Measurements from ENCODE around the gene PIBF1.
A peak's percentile ranks its signal among the peaks of the same experiment; 100 is the strongest.
"Not testable (repeated sequence)": the region's sequence is repeated elsewhere in the genome, so short reads cannot be mapped to it uniquely, and the experiment has no call there.

PIBF1 gene, protein sequence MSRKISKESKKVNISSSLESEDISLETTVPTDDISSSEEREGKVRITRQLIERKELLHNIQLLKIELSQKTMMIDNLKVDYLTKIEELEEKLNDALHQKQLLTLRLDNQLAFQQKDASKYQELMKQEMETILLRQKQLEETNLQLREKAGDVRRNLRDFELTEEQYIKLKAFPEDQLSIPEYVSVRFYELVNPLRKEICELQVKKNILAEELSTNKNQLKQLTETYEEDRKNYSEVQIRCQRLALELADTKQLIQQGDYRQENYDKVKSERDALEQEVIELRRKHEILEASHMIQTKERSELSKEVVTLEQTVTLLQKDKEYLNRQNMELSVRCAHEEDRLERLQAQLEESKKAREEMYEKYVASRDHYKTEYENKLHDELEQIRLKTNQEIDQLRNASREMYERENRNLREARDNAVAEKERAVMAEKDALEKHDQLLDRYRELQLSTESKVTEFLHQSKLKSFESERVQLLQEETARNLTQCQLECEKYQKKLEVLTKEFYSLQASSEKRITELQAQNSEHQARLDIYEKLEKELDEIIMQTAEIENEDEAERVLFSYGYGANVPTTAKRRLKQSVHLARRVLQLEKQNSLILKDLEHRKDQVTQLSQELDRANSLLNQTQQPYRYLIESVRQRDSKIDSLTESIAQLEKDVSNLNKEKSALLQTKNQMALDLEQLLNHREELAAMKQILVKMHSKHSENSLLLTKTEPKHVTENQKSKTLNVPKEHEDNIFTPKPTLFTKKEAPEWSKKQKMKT

DNA sequence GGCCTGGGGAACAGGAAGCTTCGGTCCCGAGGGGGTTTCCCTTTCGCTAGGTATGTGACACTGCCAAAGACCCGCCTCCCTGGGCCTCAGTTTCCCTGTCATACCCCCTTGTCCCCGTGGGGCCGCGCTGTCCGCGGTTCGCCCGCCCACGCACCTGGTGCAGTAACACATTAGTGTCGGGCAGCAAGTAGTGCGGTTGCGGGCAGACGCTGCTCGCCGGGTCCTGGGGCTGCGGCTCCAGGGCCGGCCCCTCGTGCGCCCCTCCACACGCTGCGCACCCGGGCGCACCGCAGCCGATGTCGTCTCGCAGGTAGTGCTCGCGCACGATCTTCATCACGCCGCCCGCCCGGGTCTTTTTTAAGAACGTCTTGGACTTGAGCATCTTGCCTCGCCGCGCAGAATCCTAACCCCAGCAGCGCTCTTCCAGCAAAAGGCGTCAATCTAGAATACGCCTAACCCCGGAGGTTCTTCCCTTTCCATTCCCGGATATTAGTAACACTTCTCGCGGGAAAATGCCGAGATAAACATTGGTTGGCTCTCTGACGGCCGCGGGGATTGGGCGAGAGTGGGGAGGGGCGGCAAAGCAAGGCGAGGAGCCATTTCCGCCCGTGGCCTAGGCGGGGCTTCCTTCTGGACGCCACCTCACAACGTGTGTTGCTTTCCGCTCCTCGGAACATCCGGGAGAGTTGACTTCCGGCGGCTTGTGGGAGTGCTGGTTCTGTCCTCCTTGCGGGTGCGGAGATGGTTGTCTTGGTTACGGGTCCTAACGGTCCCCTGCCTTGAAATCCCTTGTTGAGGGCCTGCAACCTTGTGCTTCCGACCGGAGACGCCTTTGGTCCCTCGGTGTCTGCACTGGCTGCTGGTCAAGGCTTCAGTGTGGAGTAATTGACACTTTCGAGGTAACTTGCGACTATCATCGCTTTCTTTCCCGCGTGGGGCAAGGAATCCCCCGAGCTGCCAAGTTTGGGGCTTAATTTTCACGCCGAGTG, at the start of gene PIBF1, which contains the start of gene DIS3:
PIBF1 (plus strand) TSS at position 683 of the 989 bp plus-strand sequence. CDS start 1,337 bp downstream, outside the sequence.
DIS3 (minus strand) TSS at position 450 of the 989 bp plus-strand sequence; CDS start at position 382, 68 bp downstream.
- peak; percentile 99 for DNase-seq

DNA sequence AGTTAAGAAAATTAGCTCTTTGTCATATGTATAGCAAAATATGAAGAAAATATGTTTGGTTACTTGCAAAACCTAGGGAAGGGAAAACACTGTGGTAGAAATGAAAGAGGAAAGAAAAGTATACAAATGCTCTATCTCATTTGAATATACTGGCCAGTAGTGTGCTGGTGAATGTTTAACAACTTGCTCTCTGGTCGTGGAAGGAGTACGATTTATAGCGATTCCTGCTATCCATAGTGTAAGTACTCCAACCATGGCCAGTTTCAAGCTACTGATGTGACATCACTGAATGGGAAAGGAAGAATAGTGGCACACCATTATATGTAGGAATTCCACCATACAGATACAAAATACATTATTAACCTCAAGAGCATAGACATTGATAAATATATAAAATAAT, 44.9 kb upstream of the PIBF1 start:
- DNase-seq = no peak

DNA sequence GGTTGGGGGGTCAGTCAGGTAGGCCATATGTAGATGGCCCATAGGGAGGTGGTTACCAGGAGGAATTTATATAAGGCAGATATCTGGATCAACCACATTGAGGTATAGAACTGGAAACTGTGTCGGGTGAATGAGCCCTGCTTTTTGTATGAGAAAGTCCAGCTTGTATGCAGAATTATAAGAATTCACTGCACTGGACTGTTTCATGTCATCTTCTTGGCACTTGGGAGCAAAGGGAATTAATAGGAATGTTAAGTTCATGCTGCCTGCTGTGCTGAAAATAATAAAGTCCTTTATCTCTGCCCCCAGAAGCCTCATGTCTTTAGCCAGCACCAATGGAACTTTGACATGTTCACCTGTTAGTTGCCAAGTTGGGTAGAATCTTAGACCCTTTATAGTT, 41.9 kb upstream of the PIBF1 start:
- DNase-seq = no peak

DNA sequence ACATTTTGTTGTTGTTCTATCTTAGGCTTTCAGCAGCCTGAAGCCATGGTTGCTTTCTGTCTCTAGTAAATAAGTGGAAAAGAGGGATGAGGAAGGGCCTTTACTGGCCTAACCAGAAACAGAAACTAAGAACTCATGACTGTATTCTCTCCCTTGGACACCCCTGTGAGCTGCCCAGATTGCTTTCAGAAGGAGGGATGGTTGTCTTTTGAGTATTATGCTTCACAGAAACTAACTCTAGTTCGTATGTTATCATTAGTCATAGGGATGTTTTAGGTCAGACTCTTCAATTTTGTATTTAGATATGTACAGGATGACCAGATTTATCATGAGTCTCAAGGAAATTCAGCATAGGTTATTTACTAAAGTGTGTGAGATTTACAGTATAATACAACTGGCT, 36.7 kb upstream of the PIBF1 start:
- DNase-seq = no peak

DNA sequence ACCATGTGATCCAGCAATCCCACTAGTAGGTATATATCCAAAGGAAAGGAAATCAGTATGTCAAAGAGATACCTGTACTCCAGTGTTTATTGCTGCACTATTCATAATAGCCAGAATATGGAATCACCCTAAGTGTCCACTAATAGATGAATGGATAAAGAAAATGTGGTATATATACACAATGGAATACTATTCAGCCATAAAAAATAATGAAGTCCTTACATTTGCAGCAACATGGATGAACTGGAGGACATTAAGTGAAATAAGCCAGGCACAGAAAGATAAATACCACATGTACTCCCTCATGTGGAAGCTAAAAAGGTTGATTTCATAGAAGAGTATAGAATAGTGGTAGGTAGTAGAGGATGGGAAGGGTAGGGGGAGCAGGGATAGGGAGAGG, 30.7 kb upstream of the PIBF1 start:
- no peak for DNase-seq

DNA sequence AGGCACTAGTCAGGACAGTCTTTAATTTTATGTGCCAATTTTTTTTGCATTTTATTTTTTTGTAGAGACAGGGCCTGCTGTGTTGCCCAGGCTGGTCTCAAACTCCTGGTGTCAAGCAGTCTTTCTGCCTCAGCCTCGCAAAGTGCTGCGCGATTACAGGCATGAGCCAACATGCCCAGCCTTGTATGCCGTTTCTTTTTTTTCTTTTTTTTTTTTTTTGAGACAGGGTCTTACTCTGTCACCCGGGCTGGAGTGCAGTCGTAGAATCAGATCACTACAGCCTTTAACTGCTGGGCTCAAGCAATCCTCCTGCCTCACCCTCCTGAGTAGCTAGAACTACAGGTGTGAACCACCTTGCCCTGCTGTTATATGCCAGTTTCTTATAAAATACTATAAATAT, 27.8 kb upstream of the PIBF1 start:
- DNase-seq = no peak

DNA sequence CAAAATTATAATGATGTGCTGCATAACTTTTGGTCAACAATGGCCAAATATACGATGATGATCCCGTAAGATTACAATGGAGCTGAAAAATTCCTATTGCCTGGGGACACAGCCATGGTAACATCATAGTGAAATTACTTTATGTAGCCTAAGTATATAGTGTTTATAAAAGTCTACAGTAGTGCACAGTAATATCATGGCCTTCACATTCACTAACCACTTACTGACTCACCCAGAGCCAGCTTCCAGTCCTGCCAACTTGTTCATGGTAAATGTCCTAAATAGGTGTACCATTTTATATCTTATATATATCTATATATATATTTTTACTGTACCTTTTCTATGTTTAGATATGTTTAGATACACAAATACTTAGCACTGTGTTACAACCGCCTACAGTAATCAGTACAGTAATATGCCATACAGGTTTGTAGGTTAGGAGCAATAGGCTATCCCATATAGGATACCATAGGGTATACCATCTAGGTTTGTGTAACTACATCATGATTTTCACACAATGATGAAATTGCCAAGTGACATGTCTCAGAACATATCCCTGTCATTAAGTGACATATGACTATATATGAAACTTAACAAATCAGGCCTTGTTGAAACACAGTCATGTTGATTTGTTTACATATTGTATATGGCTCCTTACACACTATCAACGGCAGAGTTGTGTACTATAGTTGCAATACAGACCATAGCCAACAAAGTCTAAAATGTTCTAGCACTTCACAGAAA, 24.0 kb upstream of the PIBF1 start:
- DNase-seq = no peak

DNA sequence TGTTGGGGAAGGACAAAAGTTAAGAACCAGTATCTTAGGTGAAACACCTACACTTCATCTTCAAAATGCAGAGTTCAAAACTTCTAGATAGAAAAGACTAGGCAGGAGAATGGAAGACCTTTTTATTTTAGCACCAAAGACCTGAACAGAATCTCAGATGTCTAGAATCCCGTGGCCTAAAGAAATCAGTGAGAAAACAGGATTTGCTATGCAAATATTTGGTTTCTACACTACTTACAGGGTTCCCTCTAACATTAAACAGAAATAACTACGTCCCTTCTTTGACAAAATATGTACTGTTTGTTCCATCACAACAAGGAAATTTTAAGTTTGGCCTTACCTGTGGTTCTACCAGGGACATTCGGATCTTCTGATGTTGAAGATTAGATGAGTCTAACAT, 21.7 kb upstream of the PIBF1 start:
- no peak for DNase-seq

DNA sequence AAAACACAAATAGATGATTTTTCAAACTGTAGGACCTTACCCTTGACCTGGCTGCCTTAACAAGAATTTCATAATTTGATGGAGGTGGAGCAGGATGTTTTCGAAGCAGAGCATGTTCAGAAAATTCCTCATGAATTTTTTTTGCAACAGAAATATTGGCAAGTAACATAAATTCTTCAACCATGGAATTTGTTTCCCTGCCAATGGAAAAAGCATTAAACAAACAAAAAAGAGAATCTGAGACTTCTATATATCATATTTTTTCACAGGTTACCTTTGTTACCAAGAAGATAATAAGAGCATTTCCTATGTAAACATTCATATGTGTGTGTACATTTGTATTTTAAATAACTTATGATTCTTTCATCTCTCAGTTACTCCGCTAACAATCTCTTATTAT, 18.5 kb upstream of the PIBF1 start:
- DNase-seq = no peak

DNA sequence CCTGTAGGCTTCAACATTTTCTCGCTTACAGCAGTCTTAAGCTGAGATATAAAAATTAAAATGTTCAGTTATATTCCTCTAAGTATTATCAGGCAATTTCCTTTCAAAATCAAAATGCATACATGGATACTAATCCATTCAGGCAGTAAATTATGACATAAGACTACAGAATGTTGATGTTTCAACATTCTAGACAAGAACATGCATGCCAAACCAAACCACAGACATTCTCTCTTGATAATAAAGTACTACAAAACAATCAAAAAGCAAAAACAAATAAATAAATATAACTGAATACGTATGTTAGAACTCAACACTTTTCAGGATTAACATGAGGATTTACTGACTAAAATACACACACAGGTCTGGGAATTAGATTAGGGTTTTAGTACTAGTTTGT, 7.9 kb upstream of the PIBF1 start:
- no peak for DNase-seq

DNA sequence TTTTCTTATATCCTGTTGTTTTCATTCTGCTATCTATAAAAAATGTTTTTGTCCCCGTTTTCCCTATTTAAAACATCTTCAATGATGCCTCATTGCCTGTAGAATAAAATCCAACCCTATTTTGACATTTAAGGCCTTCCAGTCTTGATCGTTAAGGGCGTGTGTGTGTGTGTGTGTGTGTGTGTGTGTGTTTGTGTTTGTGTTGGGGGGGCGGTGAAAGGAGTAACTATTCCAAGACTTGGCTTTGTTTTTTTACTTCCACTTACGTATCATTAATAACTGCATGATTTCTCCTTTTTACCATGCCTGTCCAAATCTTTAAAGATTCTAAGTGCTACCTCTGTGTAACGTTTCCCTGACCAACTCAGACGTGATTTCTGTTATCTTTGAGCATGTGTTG, 784 bp downstream of the PIBF1 start:
- DNase-seq = no peak

DNA sequence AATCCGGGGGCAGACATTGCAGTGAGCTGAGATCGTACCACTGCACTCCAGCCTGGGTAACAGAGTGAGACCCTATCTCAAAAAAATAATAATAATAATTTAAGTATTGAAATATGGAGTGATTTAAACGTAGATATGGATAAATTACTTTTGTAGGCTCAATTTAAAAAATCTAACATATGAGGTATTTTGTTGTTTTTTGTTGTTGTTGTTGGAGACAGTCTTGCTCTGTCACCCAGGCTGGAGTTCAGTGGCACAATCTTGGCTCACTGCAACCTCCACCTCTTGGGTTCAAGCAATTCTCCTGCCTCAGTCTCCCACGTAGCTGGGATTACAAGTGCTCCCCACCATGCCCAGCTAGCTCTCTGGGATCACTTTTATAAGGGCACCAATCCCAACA, 2.7 kb downstream of the PIBF1 start:
- DNase-seq = not testable (repeated sequence)

DNA sequence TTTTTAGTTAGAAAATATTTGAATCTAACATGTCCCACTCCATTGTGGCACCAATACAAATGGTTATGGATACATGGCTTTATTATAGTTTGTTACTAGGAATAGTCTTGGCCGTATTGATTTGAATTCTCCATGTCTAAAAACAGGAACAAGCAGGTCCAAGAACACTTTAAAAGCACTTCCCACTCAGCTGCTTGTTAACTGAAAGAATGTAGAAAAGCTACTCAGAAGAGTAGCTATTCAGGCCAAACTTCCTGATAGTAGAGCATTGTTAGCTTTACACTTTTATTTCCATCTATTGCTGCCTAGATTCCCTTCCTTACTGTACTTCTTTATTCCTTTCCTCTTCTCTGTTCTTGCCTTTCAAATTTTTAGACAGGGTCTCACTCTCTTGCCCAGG, 6.9 kb downstream of the PIBF1 start:
- no peak for DNase-seq

DNA sequence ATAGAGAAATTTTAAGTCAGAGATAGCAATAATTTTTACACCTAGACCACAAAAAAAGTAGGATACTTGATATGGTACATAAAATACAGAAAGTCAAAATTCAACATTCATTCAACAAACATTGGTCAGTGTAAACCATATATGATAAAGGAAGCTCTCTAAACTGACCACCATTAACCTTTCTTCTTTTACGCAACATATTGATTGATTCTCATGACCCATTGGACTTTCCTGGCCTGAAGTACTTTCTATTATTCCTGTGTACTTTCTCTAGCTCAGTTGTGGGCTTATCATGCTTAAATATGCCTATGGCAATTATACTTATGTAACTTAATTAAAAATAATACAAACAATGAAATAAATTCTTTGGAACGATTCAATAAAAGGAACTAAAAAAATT, 10.7 kb downstream of the PIBF1 start:
- DNase-seq = no peak

DNA sequence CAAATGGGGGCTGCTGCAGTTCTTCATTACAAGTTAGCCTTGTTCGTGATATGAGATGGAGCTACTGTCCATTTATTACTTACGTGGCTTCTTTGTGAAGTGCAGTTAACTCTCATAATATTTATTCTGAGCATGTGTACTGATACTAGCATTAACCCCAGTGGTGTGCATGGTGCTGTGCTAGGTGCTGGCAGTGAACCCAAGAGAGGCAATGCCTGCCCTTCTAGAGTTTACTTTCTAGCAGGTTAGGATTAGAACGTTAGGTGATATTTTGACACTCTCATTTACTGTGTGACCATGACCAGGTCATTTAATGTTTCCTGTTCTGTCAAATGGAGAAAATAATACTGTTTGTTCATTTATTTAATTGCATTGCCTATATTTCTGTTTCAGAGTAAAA, 16.9 kb downstream of the PIBF1 start:
- DNase-seq = no peak

DNA sequence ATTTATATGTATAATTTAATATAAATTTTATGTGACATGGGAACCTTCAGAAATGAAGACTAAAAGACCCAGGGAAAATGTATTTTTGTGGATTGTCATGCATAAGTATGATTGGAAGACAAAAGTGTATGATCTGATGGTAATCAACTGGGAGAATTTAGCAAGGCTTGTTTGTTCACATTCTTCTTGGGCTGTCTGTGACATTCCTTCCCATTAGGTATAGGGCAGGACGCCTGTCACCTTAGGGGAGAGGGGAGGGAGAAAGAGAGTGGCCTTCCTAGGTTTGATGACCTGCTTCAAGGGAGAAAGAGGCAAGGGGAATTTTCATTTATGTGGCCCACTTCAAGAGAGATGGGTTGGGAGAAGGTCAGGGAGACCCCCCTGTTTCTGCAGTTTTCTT, 22.4 kb downstream of the PIBF1 start:
- DNase-seq = no peak

DNA sequence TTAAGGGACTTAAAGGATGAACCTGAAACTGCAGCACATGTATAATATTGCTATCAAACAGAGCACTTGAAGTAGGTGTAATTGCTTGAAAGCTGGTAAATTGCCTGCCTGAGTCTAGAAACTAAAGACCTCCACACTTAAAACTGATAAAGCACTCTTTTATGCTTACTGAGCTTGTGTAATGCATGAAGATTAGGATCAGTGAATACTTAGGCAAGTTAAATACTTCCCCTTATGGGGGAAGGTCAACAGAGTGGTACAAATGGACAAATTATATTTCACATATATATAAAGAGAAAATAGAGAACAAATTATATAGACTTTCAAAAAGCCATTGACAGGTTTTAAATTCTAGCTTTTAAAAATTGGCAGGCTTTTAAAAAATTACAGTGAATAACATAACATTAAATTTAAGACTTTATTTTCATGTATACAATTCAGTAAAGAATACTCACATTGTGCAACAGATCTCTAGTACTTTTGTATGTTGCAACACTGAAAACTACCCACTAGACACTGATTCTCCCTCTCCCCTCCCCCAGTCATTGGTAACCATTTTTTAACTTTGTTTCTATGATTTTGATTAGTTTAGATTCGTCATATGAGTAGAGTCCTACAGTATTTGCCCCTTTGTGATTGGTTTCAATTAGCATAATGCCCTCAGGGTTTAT, 23.9 kb downstream of the PIBF1 start:
- DNase-seq = no peak

DNA sequence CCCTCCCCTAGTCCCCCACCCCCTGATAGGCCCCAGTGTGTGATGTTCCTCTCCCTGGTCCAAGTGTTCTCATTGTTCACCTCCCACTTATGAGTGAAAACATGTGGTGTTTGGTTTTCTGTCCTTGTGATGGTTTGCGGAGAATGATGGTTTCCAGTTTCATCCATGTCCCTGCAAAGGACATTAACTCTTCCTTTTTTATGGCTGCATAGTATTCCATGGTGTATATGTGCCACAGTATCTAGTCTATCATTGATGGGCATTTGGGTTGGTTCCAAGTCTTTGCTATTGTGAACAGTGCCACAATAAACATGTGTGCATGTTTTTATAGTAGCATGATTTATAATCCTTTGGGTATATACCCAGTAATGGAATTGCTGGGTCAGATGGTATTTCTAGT, 24.6 kb downstream of the PIBF1 start:
- DNase-seq = not testable (repeated sequence)

DNA sequence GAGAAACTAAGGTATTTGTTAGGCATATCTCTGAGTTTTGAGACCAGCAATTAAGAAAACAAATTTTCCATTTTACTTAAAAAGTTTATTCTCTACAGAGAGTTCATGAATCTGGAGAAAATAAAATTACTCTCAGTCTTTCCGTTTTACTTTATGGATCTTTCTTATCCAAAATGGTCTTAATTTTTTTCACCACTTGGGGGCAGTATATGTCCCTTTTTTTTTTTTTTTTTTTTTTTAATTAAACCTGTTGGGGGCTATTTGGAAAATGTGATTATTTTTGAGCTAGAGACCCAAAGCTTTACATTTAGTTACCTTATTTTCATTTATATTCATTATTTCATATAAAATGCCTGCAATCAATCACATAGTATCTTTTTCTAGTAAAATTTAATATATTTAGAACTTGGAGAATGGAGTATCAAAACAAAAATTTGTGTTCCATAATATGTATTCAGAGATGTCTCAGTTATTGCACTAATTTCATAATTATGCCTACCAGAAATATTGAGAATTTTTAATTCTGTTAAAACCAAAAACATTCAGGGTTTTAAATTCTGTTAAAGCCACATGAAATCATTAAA, 27.1 kb downstream of the PIBF1 start:
- no peak for DNase-seq

DNA sequence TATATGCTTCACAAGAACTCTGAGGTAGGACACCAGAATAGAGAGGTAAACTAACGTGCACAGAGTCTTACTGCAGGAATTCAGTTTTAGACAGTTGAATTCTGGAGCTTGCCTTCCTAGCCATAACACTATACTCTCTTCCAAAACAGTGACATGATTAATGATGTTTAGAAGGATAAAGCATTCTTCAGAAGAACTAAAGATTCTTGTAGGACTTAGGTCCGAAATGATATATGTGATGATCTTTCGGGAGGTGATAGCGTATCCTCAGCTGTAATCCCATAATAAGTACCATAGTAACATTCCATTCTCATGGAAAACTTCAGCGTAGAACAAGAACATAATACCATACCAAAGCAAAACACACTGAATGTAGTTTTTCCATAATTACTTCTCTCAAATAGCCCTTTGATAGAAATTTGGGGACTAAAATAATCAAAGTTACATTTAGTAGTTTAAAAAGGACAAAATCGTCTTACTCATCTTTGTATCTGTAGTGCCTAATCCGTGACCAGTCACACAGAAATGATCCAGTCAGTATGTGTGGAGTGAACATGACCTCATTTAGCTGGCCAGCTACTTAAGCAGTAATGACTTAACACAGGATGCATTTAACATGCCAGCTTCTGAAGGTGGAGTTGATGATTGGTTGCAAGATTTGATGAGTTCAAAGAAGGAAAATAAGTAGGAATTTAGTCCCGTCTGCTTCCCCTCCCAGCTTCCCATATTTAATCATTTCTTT, 38.4 kb downstream of the PIBF1 start:
- DNase-seq = no peak

DNA sequence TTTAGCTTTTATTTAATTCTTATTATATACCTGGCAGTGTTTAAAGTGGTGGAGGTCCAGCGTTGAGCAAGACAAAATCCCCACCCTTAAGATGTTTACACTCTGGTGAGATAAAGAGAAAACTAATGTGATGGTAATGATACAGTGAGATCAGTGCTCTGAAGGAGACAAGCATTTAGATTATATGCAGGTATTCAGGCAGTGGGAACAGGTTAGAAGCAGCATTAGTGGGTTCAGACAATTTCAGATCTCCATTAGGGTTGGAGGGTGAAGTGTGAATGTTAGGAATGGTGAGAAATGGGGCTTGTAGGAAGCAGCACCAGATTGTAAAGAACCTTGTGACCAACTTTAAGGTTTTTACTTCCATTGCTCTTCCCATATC, 39.0 kb downstream of the PIBF1 start:
- no peak for DNase-seq
